PFSK-1 (cell line): ENCODE results near the gene PIGS.

ENCODE experiments used
- FOXP2 ChIP-seq: optimal IDR thresholded peaks from 2 replicates; pipeline ENCODE3; 2011; ENCODE audit warnings: borderline replicate concordance, control low read depth, inconsistent platforms; ENCODE audit not compliant: insufficient read depth; ENCODE audit errors: extremely low read length, extremely low read depth
- POLR2AphosphoS5 ChIP-seq: IDR thresholded peaks from 2 replicates; pipeline ENCODE4 v1.6.1; 2012; ENCODE audit warnings: low read depth, mild to moderate bottlenecking, control low read depth, low read length, moderate library complexity
- SIN3A ChIP-seq: IDR thresholded peaks from 2 replicates; pipeline ENCODE4 v1.6.1; 2012; ENCODE audit warnings: mild to moderate bottlenecking, low read length, moderate library complexity, borderline replicate concordance; ENCODE audit not compliant: insufficient read depth
- TAF1 ChIP-seq: IDR thresholded peaks from 2 replicates; pipeline ENCODE4 v1.6.1; 2012; ENCODE audit warnings: low read length, control low read depth, borderline replicate concordance; ENCODE audit not compliant: insufficient read depth
- TF ChIP-seq, protein P1 (sequence below), 2 experiments: IDR thresholded peaks; 2 replicates each; pipeline versions ENCODE4 v1.6.1 to v1.8.0; 2011 to 2012; ENCODE audit warnings: low read depth in 2 of 2, low read length in 2 of 2, control low read depth in 1 of 2, inconsistent platforms in 1 of 2, mild to moderate bottlenecking in 1 of 2, moderate library complexity in 1 of 2; ENCODE audit not compliant: insufficient read depth in 1 of 2

Gene PIGS

DNA sequence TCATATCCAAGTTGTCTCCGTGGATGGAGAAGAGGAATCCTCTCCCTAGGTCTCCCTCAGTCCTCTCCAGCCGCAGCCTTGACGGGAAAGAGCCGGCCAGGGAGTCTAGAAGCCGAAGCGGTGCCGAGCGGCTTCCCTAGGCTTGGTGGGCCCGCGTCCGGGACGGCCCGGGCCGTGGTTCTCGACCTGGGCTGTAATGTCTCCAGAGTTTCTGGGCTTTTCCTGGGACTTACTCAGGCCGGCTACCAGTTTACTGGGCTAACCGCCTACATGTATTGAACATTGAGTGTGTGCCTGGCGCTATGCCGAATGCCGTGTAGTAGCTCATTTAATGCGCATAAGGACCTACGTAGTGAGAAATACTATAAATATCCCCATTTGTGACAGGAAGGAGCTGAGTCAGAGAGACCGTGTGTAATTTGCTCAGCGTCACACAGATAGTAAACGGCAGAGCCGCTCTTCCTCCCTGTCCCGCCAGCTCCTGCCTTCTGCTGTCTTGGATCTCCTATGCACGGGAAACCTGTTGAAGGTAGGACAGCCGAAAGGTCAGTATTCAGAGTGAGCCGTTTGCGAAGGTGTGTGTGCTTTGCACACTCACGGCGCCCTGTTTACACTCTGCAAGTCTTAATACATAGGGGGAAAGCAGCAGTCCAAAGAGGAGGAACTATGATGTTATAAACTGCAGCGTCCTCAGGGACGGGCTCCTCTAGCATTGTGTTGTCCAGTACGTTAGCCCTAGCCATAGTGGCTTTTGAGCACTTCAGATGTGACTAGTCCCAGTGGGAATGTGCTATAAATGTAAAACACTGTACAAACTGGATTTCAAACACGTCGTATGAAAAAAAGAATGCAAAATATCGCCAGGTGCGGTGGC lies 28.2 kb upstream of the PIGS start:
- TF ChIP-seq POLR2AphosphoS5, result no peak; the same call in 1 of the 2 replicates
- TF ChIP-seq SIN3A, result peak; percentile 87; the same call in 1 of the 2 replicates
- no peak for TF ChIP-seq FOXP2
- no peak for TF ChIP-seq TAF1

DNA sequence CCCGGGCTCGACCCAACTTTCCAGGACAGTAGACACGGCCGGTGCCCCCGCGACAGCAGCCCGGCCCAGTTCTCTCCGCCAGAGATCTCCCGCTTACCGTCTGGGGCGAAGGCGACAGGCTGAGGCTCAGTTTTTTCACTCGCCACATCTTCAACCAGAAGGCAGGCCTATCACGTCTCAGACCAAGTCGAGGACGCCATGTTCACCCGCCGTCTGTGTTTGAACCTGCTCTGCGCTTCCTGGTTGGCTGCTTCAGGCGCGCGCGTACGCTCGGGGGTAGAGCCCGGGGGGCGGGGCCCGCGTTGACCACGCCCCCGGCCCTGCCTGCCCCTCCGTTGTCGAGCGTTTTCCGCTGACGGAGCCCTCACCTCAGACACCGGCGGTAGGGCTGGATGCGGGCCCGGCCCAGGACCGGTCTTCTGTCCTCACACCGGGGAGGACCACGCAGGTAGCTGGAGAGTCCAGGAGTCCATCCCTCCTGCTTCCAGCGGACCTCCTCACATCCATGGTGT lies 27.5 kb upstream of the PIGS start, which contains the start of gene SPAG5:
Gene SPAG5, minus strand, starts transcription at position 227 of the 512 bp plus-strand sequence. Its CDS starts 79 bp downstream, at position 148.
- TF ChIP-seq, protein P1, sequence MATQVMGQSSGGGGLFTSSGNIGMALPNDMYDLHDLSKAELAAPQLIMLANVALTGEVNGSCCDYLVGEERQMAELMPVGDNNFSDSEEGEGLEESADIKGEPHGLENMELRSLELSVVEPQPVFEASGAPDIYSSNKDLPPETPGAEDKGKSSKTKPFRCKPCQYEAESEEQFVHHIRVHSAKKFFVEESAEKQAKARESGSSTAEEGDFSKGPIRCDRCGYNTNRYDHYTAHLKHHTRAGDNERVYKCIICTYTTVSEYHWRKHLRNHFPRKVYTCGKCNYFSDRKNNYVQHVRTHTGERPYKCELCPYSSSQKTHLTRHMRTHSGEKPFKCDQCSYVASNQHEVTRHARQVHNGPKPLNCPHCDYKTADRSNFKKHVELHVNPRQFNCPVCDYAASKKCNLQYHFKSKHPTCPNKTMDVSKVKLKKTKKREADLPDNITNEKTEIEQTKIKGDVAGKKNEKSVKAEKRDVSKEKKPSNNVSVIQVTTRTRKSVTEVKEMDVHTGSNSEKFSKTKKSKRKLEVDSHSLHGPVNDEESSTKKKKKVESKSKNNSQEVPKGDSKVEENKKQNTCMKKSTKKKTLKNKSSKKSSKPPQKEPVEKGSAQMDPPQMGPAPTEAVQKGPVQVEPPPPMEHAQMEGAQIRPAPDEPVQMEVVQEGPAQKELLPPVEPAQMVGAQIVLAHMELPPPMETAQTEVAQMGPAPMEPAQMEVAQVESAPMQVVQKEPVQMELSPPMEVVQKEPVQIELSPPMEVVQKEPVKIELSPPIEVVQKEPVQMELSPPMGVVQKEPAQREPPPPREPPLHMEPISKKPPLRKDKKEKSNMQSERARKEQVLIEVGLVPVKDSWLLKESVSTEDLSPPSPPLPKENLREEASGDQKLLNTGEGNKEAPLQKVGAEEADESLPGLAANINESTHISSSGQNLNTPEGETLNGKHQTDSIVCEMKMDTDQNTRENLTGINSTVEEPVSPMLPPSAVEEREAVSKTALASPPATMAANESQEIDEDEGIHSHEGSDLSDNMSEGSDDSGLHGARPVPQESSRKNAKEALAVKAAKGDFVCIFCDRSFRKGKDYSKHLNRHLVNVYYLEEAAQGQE (IDR thresholded peaks at IDR 0.05; ENCODE audit: insufficient read depth in 1 of 2, low read depth in 2 of 2, low read length in 2 of 2), result no peak
- TF ChIP-seq POLR2AphosphoS5 (peak; percentile 86; the same call in 1 of the 2 replicates), SIN3A (0 out of 2 replicates have a peak, but pooled peaks have one; percentile 29), FOXP2 (peak; percentile 58), TAF1 (peak; percentile 77; the same call in 1 of the 2 replicates)

DNA sequence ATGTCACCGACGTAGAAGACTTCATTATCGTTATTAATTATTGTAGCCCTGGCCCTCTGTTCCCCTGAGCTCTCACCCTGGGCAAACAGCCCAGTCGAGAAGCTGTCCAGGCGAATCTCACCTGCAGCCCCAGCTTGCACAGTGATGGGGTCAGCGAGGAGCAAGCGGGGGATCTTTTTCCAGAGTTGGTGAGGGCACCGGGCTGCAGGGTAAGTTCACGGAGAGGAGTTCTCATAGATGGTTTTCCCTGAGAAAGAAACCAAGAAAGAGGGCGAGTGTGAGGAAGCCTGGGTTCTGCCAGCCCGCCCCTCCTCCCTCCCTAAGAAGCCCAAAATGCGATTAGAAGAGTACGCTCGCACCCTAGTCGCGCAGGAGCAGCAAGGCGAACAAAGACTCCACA lies 27.1 kb upstream of the PIGS start:
- TF ChIP-seq, protein P1 (IDR thresholded peaks at IDR 0.05; ENCODE audit: insufficient read depth in 1 of 2, low read depth in 2 of 2, low read length in 2 of 2), result no peak
- TF ChIP-seq TAF1 (no peak), POLR2AphosphoS5 (no peak; the same call in 1 of the 2 replicates), SIN3A (no peak), FOXP2 (no peak)

DNA sequence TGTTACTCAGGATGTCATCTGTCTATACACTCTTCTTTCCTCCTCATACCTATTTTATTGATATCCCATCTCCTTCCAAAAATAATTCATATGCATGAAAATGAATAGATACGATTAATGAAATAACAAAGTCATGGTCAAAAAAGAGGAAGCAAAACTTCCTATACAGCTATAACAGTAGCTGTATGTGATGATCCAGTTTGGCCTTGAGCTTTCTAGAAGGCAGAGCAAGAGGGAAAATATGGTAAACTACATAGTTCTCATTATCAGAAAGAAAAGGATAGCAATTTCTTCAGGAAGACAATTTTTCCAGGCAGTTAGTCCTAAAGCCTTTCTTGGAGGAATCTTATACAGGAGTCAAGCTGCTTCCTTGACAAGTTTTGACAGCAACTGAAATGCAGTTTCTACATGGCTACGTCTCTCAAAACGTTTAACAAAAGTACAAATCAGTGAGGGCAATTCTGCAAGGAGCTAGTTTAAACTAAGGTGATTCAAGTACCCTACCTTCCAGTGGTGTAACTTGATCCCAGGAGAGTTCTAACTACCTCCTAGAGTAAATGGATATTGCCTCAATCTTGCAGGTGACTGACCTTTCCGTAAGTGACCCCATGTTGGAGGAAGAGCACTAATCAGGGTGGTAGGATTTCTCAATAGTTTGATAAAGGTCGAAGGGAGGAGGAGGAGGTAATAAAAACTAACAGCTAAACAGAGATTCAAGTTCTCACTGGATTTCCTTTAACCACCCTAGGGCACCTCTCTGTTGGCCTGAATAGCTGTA lies 26.5 kb upstream of the PIGS start:
- no peak for TF ChIP-seq TAF1
- TF ChIP-seq, protein P1 (IDR thresholded peaks at IDR 0.05; ENCODE audit: insufficient read depth in 1 of 2, low read depth in 2 of 2, low read length in 2 of 2), result no peak
- TF ChIP-seq SIN3A, result no peak
- TF ChIP-seq FOXP2, result no peak
- TF ChIP-seq POLR2AphosphoS5, result no peak

DNA sequence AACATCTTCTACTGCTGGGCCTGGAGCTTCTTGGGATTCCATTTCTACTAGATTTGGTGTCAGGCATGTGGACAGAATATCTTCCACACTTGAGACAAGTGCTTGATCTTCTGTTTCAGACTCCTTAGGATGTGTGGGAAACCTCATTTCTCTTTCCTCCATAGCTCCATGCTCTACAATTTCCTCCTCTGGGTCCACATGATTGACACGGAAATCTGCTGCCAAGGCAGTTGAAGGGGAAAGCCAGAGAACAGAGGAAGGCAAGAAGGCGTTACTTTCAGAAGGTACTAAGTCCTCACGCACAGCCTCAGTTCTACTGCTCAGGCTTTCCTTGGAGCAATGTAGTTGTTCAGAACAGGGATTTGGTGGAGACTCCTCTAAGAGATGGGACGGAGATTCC lies 20.9 kb upstream of the PIGS start:
- TF ChIP-seq, protein P1 (IDR thresholded peaks at IDR 0.05; ENCODE audit: insufficient read depth in 1 of 2, low read depth in 2 of 2, low read length in 2 of 2), result no peak
- no peak for TF ChIP-seq POLR2AphosphoS5
- TF ChIP-seq SIN3A, result no peak
- no peak for TF ChIP-seq TAF1
- TF ChIP-seq FOXP2, result no peak
